H1 (cell line): ENCODE data around the gene SLC13A2. TPM values are rescaled to one million over a fixed set of nuclear protein-coding genes. Genes with fewer than 3 reads are reported as not detected.

ENCODE experiments used
- CTCF ChIA-PET: fragments of 300-600 bp; sonication (Branson Sonifier 250); formaldehyde crosslinking; loops from one replicate; lab custom pipeline; 2021; ENCODE audit not compliant: partially characterized antibody; lab: Charles Lee
- POLR2A ChIA-PET: fragments of 300-600 bp; sonication (Branson Sonifier 250); formaldehyde crosslinking; loops from one replicate; lab custom pipeline; 2021; ENCODE audit warnings: inconsistent platforms; ENCODE audit not compliant: partially characterized antibody; lab: Charles Lee
- DNase-seq, 2 experiments: peaks; one replicate each; pipeline versions ENCODE4 v3.0.0 to v3.0.0-alpha.2; 2010 to 2022; ENCODE audit warnings: low spot score in 2 of 2, low read depth in 1 of 2, mixed read lengths in 1 of 2
- FAIRE-seq: peaks from 2 replicates; lab custom pipeline; 2011; peaks lifted over from hg19 to GRCh38; lab: Jason Lieb, UNC
- H2AFZ ChIP-seq: 2 replicates; pipeline ENCODE4 v1.8.1; 2012; ENCODE audit warnings: low read length, inconsistent platforms
- H2AK5ac ChIP-seq: 2 replicates; pipeline ENCODE4 v1.6.1; 2013; ENCODE audit warnings: low read depth, low read length
- H2BK120ac ChIP-seq: replicated peaks from 2 replicates; pipeline ENCODE3; 2013; ENCODE audit warnings: low read depth, low read length, inconsistent platforms
- H2BK12ac ChIP-seq: 2 replicates; pipeline ENCODE4 v1.6.1; 2013; ENCODE audit warnings: low read depth, low read length
- H2BK15ac ChIP-seq: 2 replicates; pipeline ENCODE4 v1.6.1; 2013; ENCODE audit warnings: low read length
- H2BK20ac ChIP-seq: 2 replicates; pipeline ENCODE4 v1.6.1; 2013; ENCODE audit warnings: low read length
- H2BK5ac ChIP-seq: 2 replicates; pipeline ENCODE4 v1.6.1; 2013; ENCODE audit warnings: low read depth, low read length
- H3K14ac ChIP-seq: 2 replicates; pipeline ENCODE4 v1.6.1; 2013; ENCODE audit warnings: inconsistent platforms; ENCODE audit not compliant: insufficient read length
- H3K18ac ChIP-seq: 2 replicates; pipeline ENCODE4 v1.6.1; 2013; ENCODE audit warnings: low read length; ENCODE audit errors: extremely low read depth
- H3K23ac ChIP-seq: 2 replicates; pipeline ENCODE4 v1.6.1; 2013; ENCODE audit warnings: inconsistent platforms; ENCODE audit not compliant: insufficient read length
- H3K23me2 ChIP-seq: 2 replicates; pipeline ENCODE4 v1.6.1; 2013; ENCODE audit warnings: low read depth, low read length
- H3K27ac ChIP-seq: 2 replicates; pipeline ENCODE4 v1.6.1; 2011; ENCODE audit warnings: low read depth, low read length, inconsistent platforms
- H3K27me3 ChIP-seq, 4 experiments: replicated peaks in 1 of 4; 1 replicate in 1 of 4; 2 replicates in 3 of 4; pipeline versions ENCODE4 v1.6.1 to v1.8.1; 2011 to 2013; ENCODE audit warnings: low read length in 3 of 4, mild to moderate bottlenecking in 3 of 4, inconsistent platforms in 2 of 4, mixed read lengths in 2 of 4, moderate library complexity in 1 of 4; ENCODE audit not compliant: control insufficient read depth in 3 of 4, insufficient read depth in 3 of 4; ENCODE audit errors: extremely low read depth in 1 of 4
- H3K36me3 ChIP-seq, 4 experiments: 2 replicates each; pipeline versions ENCODE4 v1.6.1 to v1.8.1; 2011 to 2013; ENCODE audit warnings: mild to moderate bottlenecking in 4 of 4, low read length in 3 of 4, moderate library complexity in 2 of 4, control low read depth in 1 of 4, inconsistent platforms in 1 of 4; ENCODE audit not compliant: insufficient read depth in 4 of 4, control insufficient read depth in 2 of 4
- H3K4ac ChIP-seq: replicated peaks from 2 replicates; pipeline ENCODE3; 2013; ENCODE audit warnings: low read length, low read depth, mixed read lengths, inconsistent platforms; ENCODE audit not compliant: insufficient read length
- H3K4me1 ChIP-seq, 4 experiments: replicated peaks in 1 of 4; 1 replicate in 1 of 4; 2 replicates in 3 of 4; pipeline versions ENCODE4 v1.6.1 to v1.8.1; 2011 to 2013; ENCODE audit warnings: low read length in 3 of 4, inconsistent platforms in 2 of 4, mixed read lengths in 1 of 4; ENCODE audit not compliant: insufficient read depth in 4 of 4, control insufficient read depth in 3 of 4
- H3K4me2 ChIP-seq, 2 experiments: 2 replicates each; pipeline versions ENCODE4 v1.6.1 to v1.8.1; 2011 to 2013; ENCODE audit warnings: low read depth in 2 of 2, low read length in 2 of 2, control low read depth in 1 of 2, inconsistent platforms in 1 of 2, mild to moderate bottlenecking in 1 of 2; ENCODE audit not compliant: insufficient read depth in 1 of 2
- H3K4me3 ChIP-seq, 4 experiments: fragments of 200-600, 300-600 bp in 1 of 4; sonication (generic), shearing (Covaris generic), sonication (Bioruptor Twin) in 1 of 4; 2 replicates each; pipeline versions ENCODE4 v1.5.1 to v1.8.1; 2011 to 2016; ENCODE audit warnings: low read length in 4 of 4, low read depth in 3 of 4, control low read depth in 2 of 4, inconsistent platforms in 2 of 4, mild to moderate bottlenecking in 2 of 4, mixed read lengths in 1 of 4, moderate library complexity in 1 of 4; ENCODE audit not compliant: insufficient read depth in 2 of 4; ENCODE audit errors: extremely low read depth in 1 of 4
- H3K56ac ChIP-seq: replicated peaks from 2 replicates; pipeline ENCODE3; 2013; ENCODE audit warnings: low read depth, mild to moderate bottlenecking, mixed read lengths, low read length, inconsistent platforms; ENCODE audit not compliant: insufficient read length
- H3K79me1 ChIP-seq: 2 replicates; pipeline ENCODE4 v1.6.1; 2013; ENCODE audit warnings: low read depth, low read length, control low read depth
- H3K79me2 ChIP-seq, 2 experiments: 2 replicates each; pipeline versions ENCODE4 v1.6.1 to v1.8.1; 2012 to 2013; ENCODE audit warnings: low read length in 2 of 2, mild to moderate bottlenecking in 2 of 2, inconsistent platforms in 1 of 2; ENCODE audit not compliant: insufficient read depth in 2 of 2, control insufficient read depth in 1 of 2
- H3K9ac ChIP-seq, 4 experiments: replicated peaks in 1 of 4; 1 replicate in 1 of 4; 2 replicates in 3 of 4; pipeline versions ENCODE4 v1.6.1 to v1.8.1; 2011 to 2013; ENCODE audit warnings: low read depth in 3 of 4, low read length in 3 of 4, control low read depth in 2 of 4, mild to moderate bottlenecking in 2 of 4, moderate library complexity in 2 of 4, inconsistent platforms in 1 of 4; ENCODE audit errors: extremely low read depth in 1 of 4
- H3K9me3 ChIP-seq, 2 experiments: 2 replicates each; pipeline versions ENCODE4 v1.6.1 to v1.8.1; 2012 to 2013; ENCODE audit warnings: mild to moderate bottlenecking in 2 of 2, moderate library complexity in 2 of 2, control low read depth in 1 of 2, inconsistent platforms in 1 of 2, low read depth in 1 of 2, low read length in 1 of 2, mixed read lengths in 1 of 2; ENCODE audit not compliant: insufficient read depth in 2 of 2
- H4K20me1 ChIP-seq, 2 experiments: replicated peaks in 1 of 2; 2 replicates each; pipeline versions ENCODE3 to v1.8.1; 2011 to 2013; ENCODE audit warnings: inconsistent platforms in 2 of 2, low read length in 2 of 2, mild to moderate bottlenecking in 1 of 2; ENCODE audit not compliant: insufficient read depth in 2 of 2, control insufficient read depth in 1 of 2
- H4K5ac ChIP-seq: 2 replicates; pipeline ENCODE4 v1.6.1; 2013; ENCODE audit warnings: low read length, low read depth, mixed read lengths, inconsistent platforms; ENCODE audit not compliant: insufficient read length
- H4K8ac ChIP-seq: 2 replicates; pipeline ENCODE4 v1.8.0; 2013; ENCODE audit warnings: mild to moderate bottlenecking, moderate library complexity, low read length, inconsistent platforms; ENCODE audit not compliant: insufficient read depth; ENCODE audit errors: extremely low read depth
- H4K91ac ChIP-seq: replicated peaks from 2 replicates; pipeline ENCODE3; 2013; ENCODE audit warnings: low read length, mixed read lengths, inconsistent platforms; ENCODE audit not compliant: insufficient read length
- CBX8 ChIP-seq: fragments of 300-800, 300-1000 bp; sonication (generic); IDR thresholded peaks from 2 replicates; pipeline ENCODE4 v1.7.1; 2016; ENCODE audit warnings: low read depth, low read length, borderline replicate concordance
- CEBPB ChIP-seq: IDR thresholded peaks from 2 replicates; pipeline ENCODE4 v1.6.1; 2012; ENCODE audit warnings: low read depth, low read length
- CHD1 ChIP-seq: IDR thresholded peaks from 2 replicates; pipeline ENCODE4 v1.6.1; 2012; ENCODE audit warnings: low read depth, low read length, improper control_type of control experiment
- CREB1 ChIP-seq: IDR thresholded peaks from 2 replicates; pipeline ENCODE4 v1.6.1; 2012; ENCODE audit warnings: inconsistent platforms
- CTCF ChIP-seq, 3 experiments: IDR thresholded peaks; 1 replicate in 2 of 3; 2 replicates in 1 of 3; pipeline versions ENCODE4 v1.5.1 to v1.6.1; 2011; ENCODE audit warnings: low read length in 3 of 3, mild to moderate bottlenecking in 3 of 3, inconsistent platforms in 2 of 3, low read depth in 1 of 3, moderate library complexity in 1 of 3; ENCODE audit not compliant: insufficient read depth in 1 of 3; ENCODE audit errors: control extremely low read depth in 1 of 3
- JUND ChIP-seq: IDR thresholded peaks from 2 replicates; pipeline ENCODE4 v1.6.1; 2011; ENCODE audit warnings: mild to moderate bottlenecking, improper control_type of control experiment, low read length
- MAX ChIP-seq: IDR thresholded peaks from 2 replicates; pipeline ENCODE4 v1.6.1; 2012; ENCODE audit warnings: inconsistent platforms
- NRF1 ChIP-seq: IDR thresholded peaks from 2 replicates; pipeline ENCODE4 v1.6.1; 2011; ENCODE audit warnings: mild to moderate bottlenecking, low read depth, low read length, improper control_type of control experiment
- POLR2A ChIP-seq, 2 experiments: IDR thresholded peaks; 1 replicate in 1 of 2; 2 replicates in 1 of 2; pipeline ENCODE4 v1.6.1; 2011; ENCODE audit warnings: low read depth in 2 of 2, low read length in 2 of 2, mild to moderate bottlenecking in 2 of 2; ENCODE audit errors: control extremely low read depth in 1 of 2
- SAP30 ChIP-seq: fragments of 300-600 bp; sonication (generic); IDR thresholded peaks from 2 replicates; pipeline ENCODE4 v1.7.1; 2012; ENCODE audit warnings: low read length, moderate library complexity, mild to moderate bottlenecking, inconsistent platforms; ENCODE audit not compliant: insufficient read depth, insufficient replicate concordance
- SP1 ChIP-seq: IDR thresholded peaks from 2 replicates; pipeline ENCODE4 v1.6.1; 2011; ENCODE audit warnings: low read depth, low read length
- SP2 ChIP-seq: IDR thresholded peaks from 2 replicates; pipeline ENCODE4 v1.6.1; 2012; ENCODE audit warnings: mild to moderate bottlenecking, low read length, inconsistent platforms
- TBP ChIP-seq: IDR thresholded peaks from 2 replicates; pipeline ENCODE4 v1.6.1; 2011; ENCODE audit warnings: low read depth, low read length, improper control_type of control experiment
- TEAD4 ChIP-seq: IDR thresholded peaks from 2 replicates; pipeline ENCODE4 v1.6.1; 2012; ENCODE audit warnings: low read depth, low read length, inconsistent platforms, mixed read lengths
- WGBS, 2 experiments: shearing (Covaris generic) in 1 of 2; methylation state at CpG; one replicate each; pipeline versions ENCODE4 v1.1.6 to v1.1.7; 2013 to 2015; ENCODE audit warnings: low lambda C conversion rate in 2 of 2, mixed read lengths in 2 of 2, inconsistent platforms in 1 of 2, low coverage in 1 of 2, missing lambda C conversion rate in 1 of 2; ENCODE audit not compliant: insufficient replicate concordance in 2 of 2, insufficient coverage in 1 of 2, insufficient read length in 1 of 2; ENCODE audit errors: extremely low coverage in 1 of 2, missing lambda C conversion rate in 1 of 2; 5-methylcytosine and 5-hydroxymethylcytosine counted together
- polyA plus RNA-seq, 7 experiments: library from polyadenylated mRNA; depleted of rRNA in 3 of 7; stranded (reverse) in 5 of 7; unstranded in 2 of 7; fragments of >200 nt in 5 of 7; fragments of 200-250 nt in 2 of 7; gene quantifications; 1 replicate in 5 of 7; 2 replicates in 1 of 7; 4 replicates in 1 of 7; pipeline versions ENCODE4 v1.2.1 to v1.2.3, GENCODE V29; 2011 to 2013; ENCODE audit warnings: missing spikeins in 2 of 7, mixed read lengths in 2 of 7
- total RNA-seq: library from RNA; stranded (reverse); fragmentation: NEBNext Ultra II Directional; extraction: Animal tissue kit (Norgen Biotek cat#: 25700); gene quantifications from 2 replicates; pipeline ENCODE4 v1.2.1, GENCODE V29; 2021

The SLC13A2 gene
- total and polyA plus RNA-seq, 2 of the 8 experiments (the other 6 are each of a cell fraction or from before 2014, with no cell fraction given) = not detected

- Histone ChIP-seq H3K4me3 (no peak overlapping the region), H2BK20ac (no peak overlapping the region), H2BK15ac (no peak overlapping the region), H3K23ac (no peak overlapping the region), H3K14ac (no peak overlapping the region), H3K27me3 (no peaks in the 10 kb centered on the region), H4K5ac (no peak overlapping the region), H4K20me1 (no peaks in the 10 kb centered on the region), H3K9me3 (no peaks in the 10 kb centered on the region), H3K23me2 (no peaks in the 10 kb centered on the region), H2AFZ (no peak overlapping the region), H3K4ac (no peak overlapping the region), H3K4me2 (no peak overlapping the region), H2BK120ac (no peak overlapping the region), H3K9ac (no peak overlapping the region), H2BK12ac (no peak overlapping the region), H3K4me1 (no peaks in the 10 kb centered on the region), H3K56ac (no peak overlapping the region), H3K18ac (no peak overlapping the region), H3K36me3 (no peaks in the 10 kb centered on the region), H3K79me1 (no peaks in the 10 kb centered on the region), H2BK5ac (no peak overlapping the region), H3K79me2 (no peaks in the 10 kb centered on the region), H4K91ac (no peak overlapping the region), H4K8ac (no peak overlapping the region), H3K27ac (no peak overlapping the region), H2AK5ac (no peak overlapping the region)
- DNase-seq = no peak
- POLR2A ChIA-PET = no interaction called here
- no peak for FAIRE-seq
- 95% methylated on average over 5 of the region's 5 CpGs; no CpG with 5 or more reads in 1 of the 2 experiments for WGBS, 2 experiments
- CTCF ChIA-PET = interaction anchor here (1.3 to 1.7 kb wide), 2 partner anchors 27 to 31 kb away, joined by 3 to 4 read pairs; no protein-coding TSS in a partner anchor
- no peak for TF ChIP-seq NRF1
- TF ChIP-seq CHD1 = no peak
- TF ChIP-seq TEAD4 = no peak
- no peak for TF ChIP-seq POLR2A (IDR thresholded peaks at IDR 0.05; ENCODE audit: control extremely low read depth in 1 of 2, low read depth in 2 of 2, low read length in 2 of 2)
- no peak for TF ChIP-seq SP2
- TF ChIP-seq SAP30 = no peak
- TF ChIP-seq TBP = no peak
- TF ChIP-seq MAX = no peak
- no peak for TF ChIP-seq SP1
- no peak for TF ChIP-seq CEBPB
- no peak for TF ChIP-seq JUND
- no peak for TF ChIP-seq CTCF (IDR thresholded peaks at IDR 0.05; ENCODE audit: control extremely low read depth in 1 of 3, insufficient read depth in 1 of 3, low read depth in 1 of 3, low read length in 3 of 3)
- TF ChIP-seq CREB1 = no peak
- no peak for TF ChIP-seq CBX8
Measured at GRCh38 chr17:28447396-28447760, 26.1 kb upstream of the SLC13A2 start.
